HG03575 (cell line): Measurements from ENCODE around the gene LPCAT2.

ENCODE experiments used
- ATAC-seq: cut with Tn5 transposase; IDR thresholded peaks from one replicate; pipeline ENCODE4 v1.9.1; 2021; ENCODE audit not compliant: unreplicated experiment, insufficient number of reproducible peaks, low FRiP score; ENCODE audit errors: extremely low read depth

The LPCAT2 gene

DNA sequence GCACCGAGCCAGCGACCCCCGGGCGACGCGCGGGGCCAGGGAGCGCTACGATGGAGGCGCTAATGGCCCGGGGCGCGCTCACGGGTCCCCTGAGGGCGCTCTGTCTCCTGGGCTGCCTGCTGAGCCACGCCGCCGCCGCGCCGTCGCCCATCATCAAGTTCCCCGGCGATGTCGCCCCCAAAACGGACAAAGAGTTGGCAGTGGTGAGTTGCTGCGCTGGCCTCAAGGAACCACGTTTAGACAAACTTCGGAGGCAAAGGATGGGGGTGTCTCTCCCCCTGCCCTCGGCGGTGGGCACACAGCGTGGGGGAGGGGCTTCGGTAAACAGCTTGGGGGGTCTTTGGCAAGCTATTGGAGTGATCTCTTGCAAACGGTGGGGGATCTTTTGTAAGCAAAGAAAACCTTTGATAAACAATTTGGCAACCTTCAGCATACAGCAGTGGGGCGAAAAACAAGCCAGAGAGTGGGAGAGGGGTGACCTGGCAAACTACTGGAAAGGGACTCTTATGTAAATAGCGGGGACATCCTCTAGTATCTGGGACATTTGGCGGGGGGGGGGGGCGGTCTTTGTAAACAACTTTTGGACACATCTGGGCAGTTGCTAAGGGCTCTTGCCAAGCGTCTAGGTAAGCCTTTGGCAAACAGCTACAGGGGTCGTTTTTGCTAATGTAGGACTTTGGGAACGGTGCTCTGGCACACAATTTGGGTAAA lies 29.3 kb upstream of the LPCAT2 start:
- no peak for ATAC-seq

DNA sequence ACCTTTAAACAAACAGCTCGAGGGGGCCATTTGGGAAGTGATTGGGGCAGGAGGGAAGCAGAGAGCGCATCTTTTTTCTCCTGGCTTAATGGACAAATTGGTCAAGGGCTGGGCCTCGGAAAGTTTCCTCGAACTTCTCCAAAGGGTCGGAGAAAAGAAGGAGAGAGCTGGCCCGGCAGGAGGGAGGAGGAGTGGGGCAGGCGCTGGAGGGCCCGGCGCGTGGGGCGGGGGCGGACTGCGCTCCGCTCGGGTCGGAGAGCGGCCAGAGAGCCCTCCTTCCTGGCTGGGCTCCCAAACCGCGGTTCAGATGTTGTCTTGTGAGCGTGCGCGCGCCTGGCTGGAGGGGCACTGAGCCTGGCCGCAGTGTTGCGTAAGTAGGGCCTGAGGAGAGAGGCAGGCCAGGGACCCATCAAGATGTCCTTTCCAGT lies 28.6 kb upstream of the LPCAT2 start:
- no peak for ATAC-seq

DNA sequence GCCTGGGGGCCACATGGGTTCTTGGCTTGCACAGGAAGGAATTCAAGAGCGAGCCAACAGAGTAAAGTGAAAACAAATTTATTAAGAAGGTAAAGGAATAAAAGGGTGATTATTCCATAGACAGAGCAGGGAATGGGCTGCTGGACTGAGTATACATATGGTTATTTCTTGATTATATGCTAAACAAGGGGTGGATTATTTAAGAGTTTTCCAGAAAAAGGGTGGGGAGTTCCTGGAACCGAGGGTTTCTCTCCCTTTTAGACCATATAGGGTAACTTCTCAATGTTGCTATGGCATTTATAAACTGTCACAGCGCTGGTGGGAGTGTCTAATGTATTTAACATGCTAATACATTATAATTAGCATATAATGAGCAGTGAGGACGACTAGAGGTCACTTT lies 27.8 kb upstream of the LPCAT2 start:
- ATAC-seq: no peak

DNA sequence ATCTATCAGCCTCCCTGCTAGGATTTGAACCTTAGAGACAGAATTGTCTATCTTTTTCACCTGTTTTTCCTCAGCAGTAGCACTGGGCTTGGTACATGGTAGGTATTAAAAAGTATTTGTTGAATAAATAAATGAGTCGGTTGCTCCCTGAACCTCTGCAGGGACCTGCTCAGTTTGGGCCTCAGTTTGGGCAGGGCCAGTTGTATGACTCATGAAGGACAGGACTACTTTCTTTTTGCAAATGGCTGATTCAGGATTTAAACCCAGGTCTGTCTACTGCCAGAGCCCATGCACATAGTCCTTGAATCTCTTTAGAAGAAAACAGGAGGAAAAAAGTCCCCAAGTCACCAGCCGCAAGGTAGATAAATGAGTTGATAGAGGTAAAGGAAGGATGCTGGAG lies 26.8 kb upstream of the LPCAT2 start:
- ATAC-seq: no peak

DNA sequence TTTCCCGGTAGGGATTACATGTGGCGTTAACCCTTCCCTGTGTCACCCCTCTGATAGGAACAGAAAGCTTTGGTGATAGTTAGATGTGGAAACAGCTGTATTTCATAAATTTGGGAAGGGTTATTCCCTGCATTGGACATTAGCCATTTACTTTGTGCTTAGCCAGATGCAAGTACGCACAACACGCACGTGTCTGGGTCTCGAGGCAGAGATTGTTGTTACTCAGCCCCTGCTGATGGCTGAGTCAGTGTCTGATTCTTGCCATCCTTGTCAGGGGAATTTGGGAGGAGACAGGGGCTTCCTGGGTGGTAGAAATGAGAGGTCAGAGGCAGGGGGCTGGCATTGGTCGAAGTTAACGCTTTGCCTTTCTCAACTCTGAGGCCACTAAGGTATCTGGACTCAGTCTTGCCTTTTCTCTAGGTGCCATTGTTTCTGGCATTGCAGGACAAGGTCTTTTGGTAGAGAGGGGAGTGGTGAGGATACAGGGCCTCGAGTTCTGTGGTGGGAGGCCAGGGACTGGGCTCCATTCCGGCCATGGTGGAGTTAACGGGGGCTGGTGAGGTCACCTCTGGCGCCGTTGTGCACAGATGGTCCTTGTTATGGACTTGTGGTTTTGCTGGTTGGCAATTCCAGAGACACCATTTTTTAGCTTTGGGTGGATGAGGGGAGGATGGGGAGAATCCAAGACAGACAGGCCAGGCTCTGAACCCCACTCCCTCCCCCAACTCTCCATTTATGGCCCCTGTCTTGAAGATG lies 21.6 kb upstream of the LPCAT2 start:
- no peak for ATAC-seq

DNA sequence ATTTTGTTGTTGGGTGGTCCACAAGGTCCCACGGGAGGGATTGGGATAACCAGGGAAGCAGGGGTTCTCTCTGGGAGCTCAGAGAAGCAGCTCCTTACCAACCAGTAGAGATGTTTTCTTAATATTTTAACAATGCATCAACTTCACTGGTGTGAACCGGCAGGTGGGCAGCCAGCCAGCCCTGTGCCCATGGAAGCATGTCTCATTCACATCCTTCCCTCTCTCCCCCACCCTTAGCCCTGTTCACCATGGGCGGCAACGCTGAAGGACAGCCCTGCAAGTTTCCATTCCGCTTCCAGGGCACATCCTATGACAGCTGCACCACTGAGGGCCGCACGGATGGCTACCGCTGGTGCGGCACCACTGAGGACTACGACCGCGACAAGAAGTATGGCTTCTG lies 20.6 kb upstream of the LPCAT2 start:
- no peak for ATAC-seq

DNA sequence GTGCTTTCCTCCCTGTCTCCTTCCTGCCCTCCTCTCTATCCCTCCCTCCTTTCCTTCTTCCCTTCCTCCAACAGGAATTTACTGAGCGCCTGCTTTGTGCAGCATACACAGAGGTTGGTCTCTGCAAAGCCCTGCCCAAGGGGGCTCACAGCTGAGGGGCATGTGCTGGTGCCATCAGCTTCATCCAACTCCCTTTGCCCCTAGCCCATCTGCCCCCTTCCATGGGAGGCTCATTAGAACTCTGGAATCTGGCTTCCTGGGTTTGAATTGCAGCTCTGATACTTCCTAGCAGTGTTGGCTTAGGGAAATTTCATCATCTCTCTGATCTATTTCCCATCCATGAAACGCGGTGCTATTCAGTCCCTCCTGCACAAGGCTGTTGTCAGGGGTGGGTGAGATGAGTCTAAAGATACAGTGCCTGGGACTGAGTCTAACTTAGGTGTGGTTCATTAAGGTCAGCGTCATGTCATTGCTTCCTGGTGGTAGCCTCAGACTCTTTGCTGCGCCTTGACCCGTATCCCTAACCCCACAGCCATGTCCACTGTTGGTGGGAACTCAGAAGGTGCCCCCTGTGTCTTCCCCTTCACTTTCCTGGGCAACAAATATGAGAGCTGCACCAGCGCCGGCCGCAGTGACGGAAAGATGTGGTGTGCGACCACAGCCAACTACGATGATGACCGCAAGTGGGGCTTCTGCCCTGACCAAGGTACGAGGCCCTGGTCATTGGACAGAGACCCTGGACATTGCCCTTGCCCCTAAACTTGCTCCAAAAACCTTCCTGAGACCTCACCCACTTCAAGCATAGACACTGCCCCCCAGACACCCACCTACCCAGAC lies 19.5 kb upstream of the LPCAT2 start:
- ATAC-seq: no peak

DNA sequence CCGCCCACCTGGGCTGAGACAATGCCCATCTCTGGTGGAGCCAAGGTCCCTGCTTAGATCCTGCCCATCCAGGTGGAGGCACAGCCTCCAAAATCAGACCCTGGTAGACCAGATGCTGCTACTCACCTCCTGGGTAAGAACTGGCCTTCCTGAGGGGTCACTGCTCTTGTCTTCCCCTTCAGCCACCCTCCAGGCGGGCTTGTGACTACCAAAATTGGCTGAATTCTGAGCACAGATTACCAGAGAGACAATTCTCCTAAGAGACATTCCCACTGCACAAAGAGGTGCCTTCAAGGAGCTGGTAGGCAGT lies 19.0 kb upstream of the LPCAT2 start:
- ATAC-seq: no peak

DNA sequence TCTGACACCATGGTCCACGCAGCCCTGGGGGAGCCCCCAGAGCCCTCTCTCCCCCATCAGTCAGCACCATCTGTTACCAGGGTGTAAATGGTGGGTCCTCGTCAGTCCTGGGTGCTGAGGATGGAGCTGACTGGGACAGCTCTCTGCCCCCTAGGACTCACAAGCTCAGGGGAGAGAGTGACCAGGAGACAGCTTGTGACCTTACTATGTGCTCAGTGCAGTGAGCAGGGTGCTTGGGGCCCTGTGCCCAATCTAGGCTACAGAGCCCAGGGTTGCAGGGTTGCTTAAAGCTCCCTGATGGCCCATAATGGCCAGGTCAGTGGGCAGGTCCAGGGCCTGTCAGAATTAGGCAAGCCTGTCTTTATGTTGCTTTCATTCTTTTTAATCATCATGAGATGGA lies 18.6 kb upstream of the LPCAT2 start:
- ATAC-seq: no peak

DNA sequence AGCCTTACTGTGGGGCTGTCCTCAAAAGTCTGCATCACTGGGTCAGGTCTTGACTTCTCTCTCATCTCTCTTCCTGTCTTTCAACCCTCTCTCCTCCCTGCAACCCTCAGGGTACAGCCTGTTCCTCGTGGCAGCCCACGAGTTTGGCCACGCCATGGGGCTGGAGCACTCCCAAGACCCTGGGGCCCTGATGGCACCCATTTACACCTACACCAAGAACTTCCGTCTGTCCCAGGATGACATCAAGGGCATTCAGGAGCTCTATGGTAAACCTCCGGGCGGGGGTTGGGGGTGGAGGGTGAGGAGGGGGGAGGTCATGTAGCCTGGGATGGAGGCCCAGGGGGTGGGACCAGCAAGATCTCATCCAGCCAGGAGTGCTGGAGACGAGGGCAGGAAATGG lies 17.2 kb upstream of the LPCAT2 start:
- ATAC-seq: no peak

DNA sequence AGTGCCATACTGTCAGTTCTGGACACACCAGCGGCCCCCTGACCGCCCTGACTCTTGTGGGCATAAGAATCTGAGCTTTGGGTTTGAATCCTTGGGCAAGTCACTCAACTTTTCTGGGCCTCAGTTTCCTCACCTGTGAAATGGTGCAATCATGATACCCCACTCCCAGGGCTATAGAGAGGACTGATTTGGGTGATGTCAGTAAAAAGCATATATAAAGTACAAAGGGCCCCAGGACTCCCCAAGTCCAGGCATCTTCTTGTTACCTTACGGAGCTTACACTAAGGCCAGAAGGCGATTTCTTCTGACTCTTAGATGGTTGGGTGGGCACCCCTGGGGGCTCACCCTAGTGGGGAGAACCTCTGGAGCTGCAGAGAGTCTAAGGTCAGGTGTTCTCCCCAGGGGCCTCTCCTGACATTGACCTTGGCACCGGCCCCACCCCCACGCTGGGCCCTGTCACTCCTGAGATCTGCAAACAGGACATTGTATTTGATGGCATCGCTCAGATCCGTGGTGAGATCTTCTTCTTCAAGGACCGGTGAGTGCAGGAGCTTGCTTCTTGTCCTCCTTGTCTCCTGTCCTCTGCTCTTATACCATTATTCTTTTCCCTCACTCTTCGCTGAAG lies 16.0 kb upstream of the LPCAT2 start:
- ATAC-seq: no peak

DNA sequence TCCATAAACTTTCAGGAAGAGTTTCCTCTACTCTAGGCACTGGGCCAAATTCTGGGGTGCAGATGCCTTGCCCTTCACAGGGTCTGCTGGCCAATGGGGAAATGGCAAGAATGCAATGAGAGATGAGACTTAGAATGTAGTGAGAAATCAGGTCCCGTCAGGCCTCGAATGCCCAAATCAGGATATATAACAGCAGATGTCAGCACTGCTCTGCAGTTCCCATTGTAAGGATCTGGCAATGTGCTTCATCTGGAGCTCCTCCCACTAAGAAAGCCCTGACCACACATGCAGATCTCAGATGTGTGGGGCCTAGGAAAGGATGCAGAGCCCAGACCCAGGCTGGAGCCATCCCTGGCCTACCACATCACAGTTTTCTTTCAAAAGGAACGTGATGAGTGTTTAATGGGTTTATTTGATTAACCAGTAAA lies 13.9 kb upstream of the LPCAT2 start:
- ATAC-seq: no peak

DNA sequence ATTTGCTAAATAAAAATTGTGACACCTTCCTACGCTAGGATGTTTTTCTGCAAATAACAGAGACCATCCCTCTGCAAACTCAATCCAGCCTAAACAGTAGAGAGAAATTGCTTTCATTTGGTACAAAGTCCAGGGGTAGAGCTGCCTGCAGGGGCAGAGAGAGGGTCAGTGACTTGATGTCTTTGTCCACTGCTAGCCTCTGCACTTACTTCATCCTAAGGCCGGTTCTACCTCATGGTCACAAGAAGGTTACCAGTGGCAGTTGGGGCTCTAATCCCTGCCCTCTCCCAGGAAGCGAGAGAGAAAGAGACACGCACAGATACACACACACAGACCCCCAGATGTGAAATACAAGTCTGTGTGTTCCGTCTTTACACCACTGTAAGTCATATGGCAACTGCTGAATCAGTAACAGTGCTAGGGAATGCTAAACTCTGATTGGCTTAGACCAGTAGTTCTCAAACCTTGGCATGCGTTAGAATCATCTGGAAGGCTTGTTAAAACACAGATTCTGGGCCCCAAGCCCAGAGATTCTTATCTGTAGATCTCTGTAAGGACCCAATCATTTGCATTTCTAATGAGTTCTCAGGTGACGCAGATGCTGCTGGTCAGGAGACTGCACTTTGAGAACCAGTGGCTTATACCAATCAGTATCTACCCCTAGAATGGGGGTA lies 13.1 kb upstream of the LPCAT2 start:
- no peak for ATAC-seq

DNA sequence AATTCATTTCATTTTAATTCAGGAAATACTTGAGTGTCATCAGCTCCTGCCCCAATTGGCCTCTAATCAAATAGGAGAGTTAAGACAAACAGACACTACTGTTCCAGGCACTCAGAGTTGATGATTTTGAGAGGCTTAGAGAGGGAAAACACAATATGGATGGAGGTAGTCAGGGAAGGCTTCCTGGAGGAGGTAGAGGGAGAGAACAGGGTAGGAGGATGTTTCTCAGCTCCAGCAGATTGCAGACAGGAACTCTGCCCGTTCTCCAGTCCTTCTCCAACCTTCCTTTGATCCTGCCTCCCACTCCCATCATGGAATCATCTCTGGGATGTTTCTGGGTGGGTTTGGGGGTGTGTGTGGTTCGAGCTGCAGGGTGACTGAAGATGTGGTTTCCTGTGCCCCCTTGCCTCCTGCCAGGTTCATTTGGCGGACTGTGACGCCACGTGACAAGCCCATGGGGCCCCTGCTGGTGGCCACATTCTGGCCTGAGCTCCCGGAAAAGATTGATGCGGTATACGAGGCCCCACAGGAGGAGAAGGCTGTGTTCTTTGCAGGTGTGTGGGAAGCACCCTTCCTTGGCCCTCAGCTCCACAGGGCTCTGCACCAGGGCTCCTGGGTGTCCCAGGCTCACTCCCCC lies 12.2 kb upstream of the LPCAT2 start:
- ATAC-seq: no peak

DNA sequence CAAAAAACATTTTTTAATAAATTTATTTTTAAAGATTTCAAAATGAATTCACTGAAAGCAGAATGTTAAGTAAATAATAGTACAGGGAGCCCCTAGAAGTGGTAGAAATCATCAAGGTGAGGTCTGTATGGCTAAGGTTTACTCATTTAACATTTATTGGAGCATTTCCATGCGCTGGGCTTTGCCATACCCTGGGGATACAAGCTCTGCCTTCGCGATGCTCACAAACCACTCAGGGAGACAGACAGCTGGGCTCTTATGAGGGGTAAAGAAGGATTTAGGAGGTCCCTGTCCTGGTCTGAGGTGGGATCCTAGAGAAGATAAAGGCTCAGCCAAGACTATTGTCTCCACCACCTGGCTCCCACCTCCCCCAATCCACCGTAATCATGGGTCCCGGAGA lies 11.3 kb upstream of the LPCAT2 start:
- ATAC-seq: no peak

DNA sequence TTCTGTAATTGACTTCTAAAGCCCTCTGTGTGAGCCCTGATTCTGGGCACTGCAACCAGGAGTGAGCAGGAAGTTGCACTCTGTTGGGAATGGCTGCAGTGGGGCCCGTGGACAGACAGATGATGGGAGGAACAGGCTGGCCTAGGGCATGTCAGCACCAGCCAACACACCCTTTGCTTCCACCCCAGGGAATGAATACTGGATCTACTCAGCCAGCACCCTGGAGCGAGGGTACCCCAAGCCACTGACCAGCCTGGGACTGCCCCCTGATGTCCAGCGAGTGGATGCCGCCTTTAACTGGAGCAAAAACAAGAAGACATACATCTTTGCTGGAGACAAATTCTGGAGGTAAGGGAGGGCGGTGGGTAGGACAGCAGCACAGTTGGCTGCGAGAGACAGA lies 10.8 kb upstream of the LPCAT2 start:
- ATAC-seq: no peak

DNA sequence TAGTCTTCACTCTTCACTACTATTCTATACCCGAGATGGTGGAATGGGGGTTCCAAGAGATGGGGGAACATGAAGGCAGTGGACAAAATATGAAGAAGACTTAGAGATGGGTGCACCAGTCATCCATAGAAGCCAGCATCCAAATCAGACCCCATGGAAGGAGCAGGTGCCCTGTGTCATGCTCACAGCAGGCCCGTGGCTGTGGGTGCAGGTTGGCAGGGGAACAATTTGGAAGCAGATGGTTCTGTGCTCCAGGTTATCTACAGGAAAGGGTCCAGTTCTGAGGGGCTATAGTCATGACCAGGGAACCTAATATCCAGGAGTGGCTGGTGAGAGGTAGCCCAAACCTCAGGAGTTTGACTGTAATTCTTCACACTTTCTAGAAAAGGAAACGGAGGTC lies 9.6 kb upstream of the LPCAT2 start:
- ATAC-seq: no peak

DNA sequence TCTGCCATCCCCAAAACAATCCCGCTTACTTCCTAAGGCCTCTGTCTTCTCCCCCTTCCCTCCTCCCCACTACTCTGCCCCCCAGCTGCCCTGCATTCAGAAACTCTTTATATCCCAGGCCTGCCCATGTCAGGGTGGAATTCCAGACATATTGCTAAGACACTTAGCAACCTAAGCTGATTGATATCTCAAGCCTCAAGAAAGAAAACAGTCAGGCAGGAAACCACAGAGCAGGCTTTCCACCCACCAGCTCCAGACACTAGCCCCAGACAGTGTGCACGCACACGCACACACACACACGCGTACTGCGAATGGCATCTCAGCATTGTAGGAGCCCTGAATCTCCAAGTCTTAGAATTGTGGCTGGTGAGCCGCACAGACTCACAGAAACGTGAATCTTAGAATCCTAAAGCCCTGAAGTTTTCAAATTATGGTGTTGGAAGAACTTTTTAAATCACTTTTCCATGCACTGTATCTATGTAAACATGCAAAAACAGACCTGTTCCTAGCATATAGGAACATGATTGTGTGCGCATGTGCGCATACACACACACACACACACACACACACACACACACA lies 8.8 kb upstream of the LPCAT2 start:
- ATAC-seq: no peak
